GM12874 (cell line): ENCODE data around the gene CYLD.

Experiments
- CTCF ChIP-seq: IDR thresholded peaks from 2 replicates; pipeline ENCODE4 v1.5.1; 2011; ENCODE audit warnings: low read depth, mild to moderate bottlenecking, control low read depth, low read length, moderate library complexity; ENCODE audit not compliant: insufficient read depth

CYLD gene

GRCh38 chr16:50808929-50809538 lies 67.1 kb downstream of the CYLD start:
- no peak for TF ChIP-seq CTCF

- TF ChIP-seq CTCF = no peak
Observed at GRCh38 chr16:50809561-50809960, 67.7 kb downstream of the CYLD start.

- no peak for TF ChIP-seq CTCF
Observed at GRCh38 chr16:50810241-50810965, 68.5 kb downstream of the CYLD start.

GRCh38 chr16:50812046-50812445 lies 70.2 kb downstream of the CYLD start:
- TF ChIP-seq CTCF = no peak

GRCh38 chr16:50812876-50813466 lies 71.1 kb downstream of the CYLD start:
- no peak for TF ChIP-seq CTCF

- TF ChIP-seq CTCF = no peak
Observed at GRCh38 chr16:50814052-50814451, 72.2 kb downstream of the CYLD start.

GRCh38 chr16:50814541-50814940 lies 72.7 kb downstream of the CYLD start:
- no peak for TF ChIP-seq CTCF
